B cell (primary cell): ENCODE results near the gene PPIP5K1. TPM values are rescaled to one million over a fixed set of nuclear protein-coding genes. Genes with fewer than 3 reads are reported as not detected.
A peak's percentile ranks its signal among the peaks of the same experiment; 100 is the strongest.

ENCODE experiments used
- ATAC-seq: fragments of 200-7000 bp; cut with Tn5 transposase; one replicate; pipeline ENCODE4 v1.10.0; 2021; ENCODE audit warnings: low read depth, mild to moderate bottlenecking, moderate number of reproducible peaks, moderate library complexity
- CTCF ChIA-PET: fragments of 350-600 bp; sonication (Branson Sonifier 250); formaldehyde crosslinking; loops from one replicate; lab custom pipeline; 2021; ENCODE audit warnings: antibody characterized with exemption, inconsistent platforms; lab: Charles Lee
- POLR2A ChIA-PET: fragments of 350-600 bp; sonication (Branson Sonifier 250); formaldehyde crosslinking; loops from one replicate; lab custom pipeline; 2021; ENCODE audit warnings: antibody characterized with exemption; lab: Charles Lee
- DNase-seq: peaks from one replicate; pipeline ENCODE4 v3.0.0; 2013
- H2AFZ ChIP-seq: 2 replicates; pipeline ENCODE4 v1.6.1; 2012; ENCODE audit warnings: mild to moderate bottlenecking, low read depth, low read length; ENCODE audit not compliant: insufficient read depth, poor library complexity, severe bottlenecking
- H3K27ac ChIP-seq, 2 donors: 1 replicate in 1 of 2; 2 replicates in 1 of 2; pipeline ENCODE4 v1.5.1; 2012 to 2013; ENCODE audit warnings: low read length in 2 of 2, mild to moderate bottlenecking in 2 of 2, moderate library complexity in 1 of 2
- H3K27me3 ChIP-seq, 4 experiments: fragments of 200-600 bp in 1 of 4; sonication (generic) in 1 of 4; replicated peaks in 1 of 4; 1 replicate in 2 of 4; 2 replicates in 2 of 4; pipeline versions ENCODE4 v1.6.1 to v1.7.0; 2013 to 2016; ENCODE audit warnings: low read length in 3 of 4, mild to moderate bottlenecking in 2 of 4, mixed read lengths in 1 of 4, moderate library complexity in 1 of 4; ENCODE audit not compliant: insufficient read depth in 4 of 4, control insufficient read depth in 3 of 4; ENCODE audit errors: control extremely low read depth in 1 of 4
- H3K36me3 ChIP-seq, 2 experiments: replicated peaks in 1 of 2; 1 replicate in 1 of 2; 2 replicates in 1 of 2; pipeline versions ENCODE4 v1.6.1 to v1.7.1; 2013; ENCODE audit warnings: low read length in 1 of 2; ENCODE audit not compliant: insufficient read depth in 2 of 2, control insufficient read depth in 1 of 2; ENCODE audit errors: control extremely low read depth in 1 of 2, extremely low read depth in 1 of 2
- H3K4me1 ChIP-seq, 2 donors: fragments of 200-600 bp in 1 of 2; sonication (generic) in 1 of 2; 1 replicate in 1 of 2; 2 replicates in 1 of 2; pipeline versions ENCODE4 v1.5.1 to v1.6.1; 2013 to 2017; ENCODE audit warnings: low read length in 2 of 2; ENCODE audit not compliant: control insufficient read depth in 2 of 2, insufficient read depth in 2 of 2
- H3K4me2 ChIP-seq: replicated peaks from 2 replicates; pipeline ENCODE3; 2012; ENCODE audit warnings: mild to moderate bottlenecking, low read depth, low read length; ENCODE audit not compliant: poor library complexity, severe bottlenecking
- H3K4me3 ChIP-seq, 5 experiments: fragments of 200-600 bp in 1 of 5; sonication (generic) in 1 of 5; 1 replicate in 3 of 5; 2 replicates in 2 of 5; pipeline versions ENCODE4 v1.5.1 to v1.7.0; 2011 to 2016; ENCODE audit warnings: low read length in 4 of 5, mild to moderate bottlenecking in 4 of 5, low read depth in 2 of 5, control low read depth in 1 of 5, moderate library complexity in 1 of 5; ENCODE audit not compliant: insufficient read depth in 1 of 5; ENCODE audit errors: control extremely low read depth in 1 of 5, extremely low read depth in 1 of 5
- H3K79me2 ChIP-seq: fragments of 200-600 bp; sonication (generic); one replicate; pipeline ENCODE4 v1.6.0; 2016; ENCODE audit warnings: low read length; ENCODE audit not compliant: control insufficient read depth, insufficient read depth
- H3K9ac ChIP-seq: fragments of 200-600 bp; sonication (generic); 2 replicates; pipeline ENCODE4 v1.6.1; 2017; ENCODE audit warnings: mild to moderate bottlenecking, low read length, moderate library complexity
- H3K9me3 ChIP-seq, 3 donors: one replicate each; pipeline versions ENCODE4 v1.6.1 to v1.7.1; 2013; ENCODE audit warnings: low read length in 2 of 3; ENCODE audit not compliant: control insufficient read depth in 2 of 3, insufficient read depth in 1 of 3; ENCODE audit errors: control extremely low read depth in 1 of 3
- H4K20me1 ChIP-seq: 2 replicates; pipeline ENCODE4 v1.6.0; 2012; ENCODE audit warnings: mild to moderate bottlenecking, low read length; ENCODE audit not compliant: insufficient read depth, control insufficient read depth, poor library complexity, severe bottlenecking
- H3K27ac Mint-ChIP-seq: one replicate; pipeline ENCODE4 v1.8.0; 2021; ENCODE audit warnings: mixed read lengths
- H3K27me3 Mint-ChIP-seq: one replicate; pipeline ENCODE4 v1.8.0; 2021; ENCODE audit warnings: mixed read lengths
- H3K4me1 Mint-ChIP-seq: one replicate; pipeline ENCODE4 v1.8.0; 2021; ENCODE audit warnings: mixed read lengths
- H3K4me3 Mint-ChIP-seq: one replicate; pipeline ENCODE4 v1.8.0; 2021; ENCODE audit warnings: mixed read lengths
- H3K9me3 Mint-ChIP-seq: one replicate; pipeline ENCODE4 v1.8.0; 2022; ENCODE audit warnings: mixed read lengths; ENCODE audit not compliant: insufficient read depth
- EZH2 ChIP-seq: IDR thresholded peaks from 2 replicates; pipeline ENCODE4 v1.6.1; 2012; ENCODE audit warnings: borderline replicate concordance, low read depth, mild to moderate bottlenecking, moderate library complexity, low read length; ENCODE audit not compliant: insufficient read depth, poor library complexity, severe bottlenecking
- WGBS: methylation state at CpG from one replicate; pipeline ENCODE4 v1.1.5; 2013; ENCODE audit warnings: missing lambda C conversion rate; ENCODE audit not compliant: insufficient coverage; 5-methylcytosine and 5-hydroxymethylcytosine counted together
- intact Hi-C: fragments of 100-400 bp; cut with micrococcal nuclease; formaldehyde crosslinking; loops from one replicate; pipeline ENCODE4 v1.10.0; 2022
- polyA plus RNA-seq: library from polyadenylated mRNA; depleted of rRNA; stranded (reverse); fragments of >200 nt; gene quantifications from 2 replicates; pipeline ENCODE4 v1.2.3, GENCODE V29; 2012
- total RNA-seq, 2 donors: library from RNA; stranded (reverse); fragments of 120-200 nt in 1 of 2; gene quantifications; 1 replicate in 1 of 2; 2 replicates in 1 of 2; pipeline versions ENCODE4 v1.2.3 to v1.2.4, GENCODE V29; 2013 to 2022
- TF ChIP-seq, protein P1 (sequence below): fragments of 200-600 bp; IDR thresholded peaks from one replicate; pipeline ENCODE4 v1.8.0; 2022; ENCODE audit warnings: antibody characterized with exemption, mild to moderate bottlenecking

The PPIP5K1 gene
- total and polyA plus RNA-seq, 2 donors (not counting 1 experiment from before 2014, with no cell fraction given): 40.6 to 88.9 TPM

DNA sequence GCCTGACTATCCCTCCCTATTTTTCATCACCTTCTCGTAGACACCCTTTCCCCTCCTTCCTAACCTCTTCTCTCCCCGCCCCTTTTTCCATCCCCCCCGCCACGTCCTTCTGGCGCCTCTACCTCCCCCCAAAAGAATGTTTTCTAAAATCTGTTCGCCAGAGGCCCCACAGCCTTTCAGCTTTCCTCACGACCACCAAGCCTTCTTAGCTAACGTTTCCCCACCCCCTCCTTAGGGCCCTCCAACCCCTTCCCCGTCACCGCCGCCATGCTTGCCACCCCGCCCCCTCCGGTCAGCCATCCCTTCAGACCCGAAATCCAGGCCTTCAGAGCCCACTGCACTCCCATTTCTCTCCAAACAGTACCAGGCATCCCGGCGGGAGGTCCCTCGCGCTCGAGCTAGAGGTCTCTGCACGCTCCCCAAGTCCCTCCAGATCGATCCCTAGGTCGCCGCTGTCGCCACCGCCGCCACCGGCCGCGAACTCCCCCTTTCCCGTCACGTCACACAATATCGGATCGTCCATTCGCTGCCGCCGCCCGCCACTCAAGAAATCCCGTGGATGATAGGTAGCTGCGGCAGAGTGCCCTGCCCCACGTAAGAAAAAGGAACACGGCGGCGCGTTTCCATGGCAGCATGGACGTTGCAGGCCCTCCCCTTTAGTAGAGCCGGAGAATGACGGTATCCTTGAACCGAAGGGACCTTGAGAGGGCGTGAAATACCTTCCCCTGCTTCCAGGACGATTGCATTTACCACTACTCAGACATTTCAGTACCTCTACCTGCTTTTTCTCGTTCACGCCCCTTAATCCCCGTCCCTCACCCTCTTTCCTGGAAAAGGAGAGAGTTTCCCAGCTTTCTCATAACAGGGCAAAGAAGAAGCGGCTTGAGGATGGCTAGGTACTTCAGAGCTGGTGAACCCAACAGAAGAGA lies 97.1 kb downstream of the PPIP5K1 start, which contains the start of gene TP53BP1:
Gene TP53BP1 (minus strand): TSS at position 484 of the 929 bp plus-strand sequence. CDS start 113 bp downstream, at position 371.
- Histone ChIP-seq H3K9ac (peak within 1 kb of the TSS; percentile 95), H4K20me1 (no peaks in the 10 kb centered on the region), H3K79me2 (peaks cover 18% of the 10 kb centered on the region), H3K4me1 (peaks cover 11% of the 10 kb centered on the region in 2 donors), H3K27ac (peak within 1 kb of the TSS; percentile 70 to 98), H3K36me3 (peaks cover 1 to 10% of the 10 kb centered on the region in 2 experiments), H3K4me3 (peak within 1 kb of the TSS; percentile 76 to 92 (median 80)), H2AFZ (peak within 1 kb of the TSS; percentile 96), H3K4me2 (peak within 1 kb of the TSS; percentile 85), H3K27me3 (no peaks in the 10 kb centered on the region), H3K9me3 (no peaks in the 10 kb centered on the region)
- ATAC-seq (peak; percentile 99), DNase-seq (peak; percentile 96)
- WGBS: under 1% methylated on average over 46 of the region's 54 CpGs
- no peaks in the 10 kb centered on the region for H3K9me3 Mint-ChIP-seq
- POLR2A ChIA-PET: interaction anchor here (0.7 to 1.2 kb wide), 3 partner anchors 17 to 86 kb away, joined by 3 to 13 read pairs (median 7); no protein-coding TSS in a partner anchor
- no peak for TF ChIP-seq EZH2
- TF ChIP-seq, protein P1, sequence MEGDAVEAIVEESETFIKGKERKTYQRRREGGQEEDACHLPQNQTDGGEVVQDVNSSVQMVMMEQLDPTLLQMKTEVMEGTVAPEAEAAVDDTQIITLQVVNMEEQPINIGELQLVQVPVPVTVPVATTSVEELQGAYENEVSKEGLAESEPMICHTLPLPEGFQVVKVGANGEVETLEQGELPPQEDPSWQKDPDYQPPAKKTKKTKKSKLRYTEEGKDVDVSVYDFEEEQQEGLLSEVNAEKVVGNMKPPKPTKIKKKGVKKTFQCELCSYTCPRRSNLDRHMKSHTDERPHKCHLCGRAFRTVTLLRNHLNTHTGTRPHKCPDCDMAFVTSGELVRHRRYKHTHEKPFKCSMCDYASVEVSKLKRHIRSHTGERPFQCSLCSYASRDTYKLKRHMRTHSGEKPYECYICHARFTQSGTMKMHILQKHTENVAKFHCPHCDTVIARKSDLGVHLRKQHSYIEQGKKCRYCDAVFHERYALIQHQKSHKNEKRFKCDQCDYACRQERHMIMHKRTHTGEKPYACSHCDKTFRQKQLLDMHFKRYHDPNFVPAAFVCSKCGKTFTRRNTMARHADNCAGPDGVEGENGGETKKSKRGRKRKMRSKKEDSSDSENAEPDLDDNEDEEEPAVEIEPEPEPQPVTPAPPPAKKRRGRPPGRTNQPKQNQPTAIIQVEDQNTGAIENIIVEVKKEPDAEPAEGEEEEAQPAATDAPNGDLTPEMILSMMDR: no peak
- CTCF ChIA-PET: interaction anchor here (1.0 to 9.7 kb wide), 3 partner anchors 21 to 117 kb away, joined by 3 to 97 read pairs (median 3); partner anchors contain the start of gene MAP1A
- intact Hi-C loops: loop anchor here (1.0 to 10.0 kb wide), 3 partner anchors 17 to 758 kb away; partner anchors contain the start of genes CDAN1, TUBGCP4 and ZSCAN29
- peaks cover 23% of the 10 kb centered on the region for H3K4me1 Mint-ChIP-seq
- H3K27me3 Mint-ChIP-seq: no peaks in the 10 kb centered on the region
- peak within 1 kb of the TSS; percentile 92 for H3K4me3 Mint-ChIP-seq
- H3K27ac Mint-ChIP-seq: peak within 1 kb of the TSS; percentile 95
